Measurements from ENCODE around the gene EYA2. TPM values are rescaled to one million over a fixed set of nuclear protein-coding genes. Genes with fewer than 3 reads are reported as not detected.
"Not testable (repeated sequence)": the region's sequence is repeated elsewhere in the genome, so short reads cannot be mapped to it uniquely, and the experiment has no call there.

EYA2 gene
- total RNA-seq, 1 donor from 2014 or later: not detected

- no peaks in the 10 kb centered on the region for H3K36me3 ChIP-seq (ENCODE audit: control insufficient read depth, insufficient read depth, low read length)
- no peaks in the 10 kb centered on the region for H3K27me3 ChIP-seq (ENCODE audit: control insufficient read depth, insufficient read depth, low read length)
- DNase-seq (ENCODE audit: low read depth): peak; percentile 16
- TF ChIP-seq CTCF (IDR thresholded peaks at IDR 0.05; ENCODE audit: insufficient read depth, low read length, poor library complexity, severe bottlenecking): peak; percentile 91
- H3K4me3 ChIP-seq (ENCODE audit: low read depth, low read length): no peak overlapping the region
Measured at GRCh38 chr20:47205577-47206123, 311.0 kb downstream of the EYA2 start.

DNA sequence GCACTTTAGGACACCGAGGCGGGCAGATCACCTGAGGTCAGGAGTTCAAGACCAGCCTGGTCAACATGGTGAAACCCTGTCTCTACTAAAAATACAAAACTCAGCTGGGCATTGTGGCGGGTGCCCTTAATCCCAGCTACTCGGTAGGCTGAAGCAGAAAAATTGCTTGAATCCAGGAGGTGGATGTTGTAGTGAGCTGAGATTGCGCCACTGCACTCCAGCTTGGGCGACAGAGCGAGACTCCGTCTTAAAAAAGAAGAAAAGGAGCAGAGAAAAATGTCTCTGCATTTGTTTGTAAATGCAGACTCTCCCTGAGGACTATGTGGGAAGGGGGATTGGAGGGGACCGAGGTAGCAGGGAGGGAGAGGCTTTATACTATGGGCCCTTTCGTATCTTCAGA, 311.9 kb downstream of the EYA2 start:
- H3K4me3 ChIP-seq (ENCODE audit: low read depth, low read length); H3K36me3 ChIP-seq (ENCODE audit: control insufficient read depth, insufficient read depth, low read length); H3K27me3 ChIP-seq (ENCODE audit: control insufficient read depth, insufficient read depth, low read length); DNase-seq (ENCODE audit: low read depth): not testable (repeated sequence)

DNA sequence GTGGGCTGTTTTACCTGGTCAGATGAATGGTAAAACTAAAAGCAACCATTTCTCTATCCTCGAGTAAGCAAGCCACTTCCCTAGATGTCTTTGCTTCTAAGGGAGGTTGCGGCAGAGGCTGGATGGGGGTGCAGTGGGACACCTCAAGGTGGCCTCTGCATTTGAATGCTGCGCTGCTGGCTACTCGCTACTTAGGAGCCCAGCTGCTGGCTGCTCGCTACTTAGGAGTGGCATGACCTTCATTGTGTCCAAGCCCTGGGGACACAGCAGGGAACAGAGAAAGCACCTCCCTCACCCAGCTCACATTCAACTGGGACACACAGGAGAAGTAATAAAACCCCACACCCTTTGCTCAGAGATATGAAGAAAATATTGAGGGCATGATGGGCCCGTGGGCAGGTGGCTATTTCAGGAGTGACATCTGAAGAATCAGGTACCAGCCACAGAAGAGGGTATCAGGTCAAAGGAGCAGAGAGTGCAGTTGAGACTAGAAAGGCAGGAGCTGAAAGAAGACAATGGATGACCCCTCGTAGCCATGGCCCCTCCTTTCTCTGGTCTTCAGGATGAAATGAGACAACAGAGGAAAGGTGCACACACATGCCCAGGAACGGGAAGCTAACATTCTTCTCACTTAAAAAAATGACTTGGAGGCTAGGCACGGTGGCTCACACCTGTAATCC, 312.5 kb downstream of the EYA2 start:
- TF ChIP-seq CTCF (IDR thresholded peaks at IDR 0.05; ENCODE audit: insufficient read depth, low read length, poor library complexity, severe bottlenecking): no peak
- Histone ChIP-seq H3K4me3 (ENCODE audit: low read depth, low read length) (no peak overlapping the region), H3K27me3 (ENCODE audit: control insufficient read depth, insufficient read depth, low read length) (no peaks in the 10 kb centered on the region), H3K36me3 (ENCODE audit: control insufficient read depth, insufficient read depth, low read length) (no peaks in the 10 kb centered on the region)
- no peak for DNase-seq (ENCODE audit: low read depth)

- DNase-seq (ENCODE audit: low read depth): no peak
- no peaks in the 10 kb centered on the region for H3K27me3 ChIP-seq (ENCODE audit: control insufficient read depth, insufficient read depth, low read length)
- no peaks in the 10 kb centered on the region for H3K36me3 ChIP-seq (ENCODE audit: control insufficient read depth, insufficient read depth, low read length)
Measured at GRCh38 chr20:47208534-47209174, 314.0 kb downstream of the EYA2 start.

DNA sequence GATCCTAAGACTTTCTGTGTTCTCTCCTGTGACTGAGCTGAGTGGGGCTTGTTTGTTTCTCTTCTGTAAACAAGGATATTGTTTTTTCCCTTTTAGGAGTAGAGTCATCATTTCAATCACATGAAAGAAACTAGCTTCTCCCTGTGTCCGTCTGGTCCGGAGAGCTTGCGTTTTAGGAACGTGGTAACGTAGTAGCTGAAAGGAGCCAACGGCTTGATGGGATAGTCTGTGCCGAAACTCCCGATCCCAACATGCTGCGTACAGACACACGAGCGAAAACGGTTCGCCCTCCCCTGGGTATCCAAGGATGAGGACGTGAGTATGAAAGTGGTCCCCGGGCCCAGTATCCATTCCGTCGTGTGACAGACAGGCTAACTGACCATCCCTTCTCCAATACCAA, 315.3 kb downstream of the EYA2 start:
- no peaks in the 10 kb centered on the region for H3K27me3 ChIP-seq (ENCODE audit: control insufficient read depth, insufficient read depth, low read length)
- H3K36me3 ChIP-seq (ENCODE audit: control insufficient read depth, insufficient read depth, low read length): no peaks in the 10 kb centered on the region
- no peak for TF ChIP-seq CTCF (IDR thresholded peaks at IDR 0.05; ENCODE audit: insufficient read depth, low read length, poor library complexity, severe bottlenecking)
- no peak for DNase-seq (ENCODE audit: low read depth)
- H3K4me3 ChIP-seq (ENCODE audit: low read depth, low read length): no peak overlapping the region

More at GRCh38 chr20:47208534-47209174, 314.0 kb downstream of the EYA2 start:
- no peak for TF ChIP-seq CTCF (IDR thresholded peaks at IDR 0.05; ENCODE audit: insufficient read depth, low read length, poor library complexity, severe bottlenecking)
- H3K4me3 ChIP-seq (ENCODE audit: low read depth, low read length): no peak overlapping the region

GRCh38 chr20:47210470-47210869, 315.8 kb downstream of the EYA2 start:
- no peak for TF ChIP-seq CTCF (IDR thresholded peaks at IDR 0.05; ENCODE audit: insufficient read depth, low read length, poor library complexity, severe bottlenecking)
- no peaks in the 10 kb centered on the region for H3K27me3 ChIP-seq (ENCODE audit: control insufficient read depth, insufficient read depth, low read length)
- H3K36me3 ChIP-seq (ENCODE audit: control insufficient read depth, insufficient read depth, low read length): no peaks in the 10 kb centered on the region
- no peak for DNase-seq (ENCODE audit: low read depth)
- no peak overlapping the region for H3K4me3 ChIP-seq (ENCODE audit: low read depth, low read length)

Measured in kidney epithelial cell (primary cell).